ENCODE results near the gene TYROBP. TPM values are rescaled to one million over a fixed set of nuclear protein-coding genes. Genes with fewer than 3 reads are reported as not detected.

TYROBP gene
- polyA plus RNA-seq, 2 of the 4 experiments (the other 2 are of a cell fraction): 0.21 TPM; not detected in 1

GRCh38 chr19:35936738-35937268, 28.7 kb upstream of the TYROBP start:
- CTCF ChIA-PET: interaction anchor here (0.8 to 2.2 kb wide), 3 partner anchors 46 to 130 kb away, joined by 3 to 22 read pairs (median 3); no protein-coding TSS in a partner anchor
- FAIRE-seq (no peak), ATAC-seq (no peak), DNase-seq (ENCODE audit: low read depth in 1 of 2, low spot score in 1 of 2) (no peak)
- H3K4me3 ChIP-seq: peak overlapping the region; percentile 66
- peak overlapping the region; percentile 84 to 93 for H3K27ac ChIP-seq
- peaks cover 26% of the 10 kb centered on the region for H3K4me1 ChIP-seq
- WGBS (ENCODE audit: missing lambda C conversion rate): 27% methylated on average over 11 of the region's 11 CpGs
- peak; percentile 64; the same call in 1 of the 2 replicates for TF ChIP-seq CHD4 (IDR thresholded peaks at IDR 0.05; ENCODE audit: borderline replicate concordance)
- TF ChIP-seq TFCP2L1 (CRISPR knock-in tag; IDR thresholded peaks at IDR 0.05): no peak
- no peak for TF ChIP-seq POLR2A (IDR thresholded peaks at IDR 0.05; ENCODE audit: low read length)
- TF ChIP-seq, protein P1, sequence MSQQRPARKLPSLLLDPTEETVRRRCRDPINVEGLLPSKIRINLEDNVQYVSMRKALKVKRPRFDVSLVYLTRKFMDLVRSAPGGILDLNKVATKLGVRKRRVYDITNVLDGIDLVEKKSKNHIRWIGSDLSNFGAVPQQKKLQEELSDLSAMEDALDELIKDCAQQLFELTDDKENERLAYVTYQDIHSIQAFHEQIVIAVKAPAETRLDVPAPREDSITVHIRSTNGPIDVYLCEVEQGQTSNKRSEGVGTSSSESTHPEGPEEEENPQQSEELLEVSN (IDR thresholded peaks at IDR 0.05; ENCODE audit: borderline replicate concordance, low read depth): no peak
- TF ChIP-seq ATOH8 (CRISPR knock-in tag; IDR thresholded peaks at IDR 0.05; ENCODE audit: low read depth): no peak
- TF ChIP-seq ELK1 (IDR thresholded peaks at IDR 0.05; ENCODE audit: low read depth, low read length): no peak
- no peak for TF ChIP-seq RNF2 (IDR thresholded peaks at IDR 0.05; ENCODE audit: borderline replicate concordance, low read depth)
- no peak for TF ChIP-seq FOSL2 (IDR thresholded peaks at IDR 0.05)
- TF ChIP-seq FOSL2 (CRISPR knock-in tag; IDR thresholded peaks at IDR 0.05): no peak
- no peak for TF ChIP-seq JUNB (IDR thresholded peaks at IDR 0.05)
- POLR2A ChIA-PET: no interaction called here
- H3K9me3 ChIP-seq: no peaks in the 10 kb centered on the region
- peak overlapping the region; percentile 89 for H3K4me2 ChIP-seq

GRCh38 chr19:35935911-35936737, 28.0 kb upstream of the TYROBP start, which contains the start of gene LRFN3:
Gene LRFN3, plus strand, starts transcription at chr19:35936374. Its CDS starts 3,052 bp downstream, at chr19:35939426.
- TF ChIP-seq, protein P2, sequence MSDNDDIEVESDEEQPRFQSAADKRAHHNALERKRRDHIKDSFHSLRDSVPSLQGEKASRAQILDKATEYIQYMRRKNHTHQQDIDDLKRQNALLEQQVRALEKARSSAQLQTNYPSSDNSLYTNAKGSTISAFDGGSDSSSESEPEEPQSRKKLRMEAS (IDR thresholded peaks at IDR 0.05): peak; percentile 90
- TF ChIP-seq CEBPB (IDR thresholded peaks at IDR 0.05) (no peak), POLR2A (IDR thresholded peaks at IDR 0.05; ENCODE audit: low read length) (peak; percentile 32), JUN (IDR thresholded peaks at IDR 0.05) (peak; percentile 24 to 68; a peak in 2 of 5 replicates), SMC3 (IDR thresholded peaks at IDR 0.05) (0 out of 3 replicates have a peak, but pooled peaks have one; percentile 25)
- TF ChIP-seq, protein P3, sequence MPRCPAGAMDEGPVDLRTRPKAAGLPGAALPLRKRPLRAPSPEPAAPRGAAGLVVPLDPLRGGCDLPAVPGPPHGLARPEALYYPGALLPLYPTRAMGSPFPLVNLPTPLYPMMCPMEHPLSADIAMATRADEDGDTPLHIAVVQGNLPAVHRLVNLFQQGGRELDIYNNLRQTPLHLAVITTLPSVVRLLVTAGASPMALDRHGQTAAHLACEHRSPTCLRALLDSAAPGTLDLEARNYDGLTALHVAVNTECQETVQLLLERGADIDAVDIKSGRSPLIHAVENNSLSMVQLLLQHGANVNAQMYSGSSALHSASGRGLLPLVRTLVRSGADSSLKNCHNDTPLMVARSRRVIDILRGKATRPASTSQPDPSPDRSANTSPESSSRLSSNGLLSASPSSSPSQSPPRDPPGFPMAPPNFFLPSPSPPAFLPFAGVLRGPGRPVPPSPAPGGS (IDR thresholded peaks at IDR 0.05): peak; percentile 80; the same call in 2 of the 3 replicates
- TF ChIP-seq, protein P4, sequence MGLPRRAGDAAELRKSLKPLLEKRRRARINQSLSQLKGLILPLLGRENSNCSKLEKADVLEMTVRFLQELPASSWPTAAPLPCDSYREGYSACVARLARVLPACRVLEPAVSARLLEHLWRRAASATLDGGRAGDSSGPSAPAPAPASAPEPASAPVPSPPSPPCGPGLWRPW (IDR thresholded peaks at IDR 0.05): no peak
- 2% methylated on average over 33 of the region's 68 CpGs for WGBS (ENCODE audit: missing lambda C conversion rate)
- ChIA-PET CTCF (interaction anchor here (15.4 kb wide), 1 partner anchor 50 kb away, joined by 402 read pairs; no protein-coding TSS in a partner anchor), POLR2A (no interaction called here)
- H3K27ac ChIP-seq: peak within 1 kb of the TSS; percentile 84 to 93
- H3K9me3 ChIP-seq: no peaks in the 10 kb centered on the region
- FAIRE-seq: peak; percentile 89
- ATAC-seq: peak; percentile 60 to 67
- DNase-seq (ENCODE audit: low read depth in 1 of 2, low spot score in 1 of 2): peak; percentile 88 to 94
- peak within 1 kb of the TSS; percentile 66 for H3K4me3 ChIP-seq
- H3K4me2 ChIP-seq: peak within 1 kb of the TSS; percentile 89
- H3K4me1 ChIP-seq: peaks cover 27% of the 10 kb centered on the region
